Measurements from ENCODE around the gene UCN2. TPM values are rescaled to one million over a fixed set of nuclear protein-coding genes. Genes with fewer than 3 reads are reported as not detected.

The UCN2 gene
- total and polyA plus RNA-seq, 2 of the 4 experiments (the other 2 are of a cell fraction), result 0.54 to 2.7 TPM

- Histone ChIP-seq H3K14ac (replicated peaks; ENCODE audit: low read depth, low read length) (peak within 1 kb of the TSS; percentile 54; the same call in 1 of the 2 replicates), H3K27ac (ENCODE audit: insufficient read depth, low read length) (peak within 1 kb of the TSS; percentile 67), H4K20me1 (ENCODE audit: insufficient read depth, low read length) (peaks cover 8% of the 10 kb centered on the region; the same call in 1 of the 2 replicates), H2BK15ac (ENCODE audit: low read depth, low read length) (peak within 1 kb of the TSS; percentile 72; the same call in 1 of the 3 replicates), H3K9me3 (ENCODE audit: control insufficient read depth, insufficient read depth, low read length) (no peaks in the 10 kb centered on the region), H3K9ac (ENCODE audit: low read depth, low read length) (peak within 1 kb of the TSS; percentile 75), H3K4me1 (ENCODE audit: control insufficient read depth, insufficient read depth, low read length) (peaks cover 32% of the 10 kb centered on the region), H3K4ac (ENCODE audit: low read depth, low read length) (peak within 1 kb of the TSS; percentile 54), H4K8ac (ENCODE audit: low read depth in 2 of 2, low read length in 2 of 2) (peak within 1 kb of the TSS; percentile 70 to 85), H4K91ac (ENCODE audit: insufficient read depth, low read depth, low read length) (peak within 1 kb of the TSS; percentile 84; the same call in 1 of the 2 replicates), H2AK9ac (replicated peaks; ENCODE audit: low read depth, low read length, poor library complexity) (peak within 1 kb of the TSS; percentile 97), H3K4me2 (ENCODE audit: low read depth, low read length) (peak within 1 kb of the TSS; percentile 63), H2BK20ac (ENCODE audit: low read depth, low read length) (no peak within 1 kb of the TSS), H2BK120ac (ENCODE audit: low read depth, low read length) (peak within 1 kb of the TSS; percentile 6; the same call in 1 of the 2 replicates), H3K9me1 (ENCODE audit: insufficient read depth, low read length) (peaks cover 21% of the 10 kb centered on the region), H4K5ac (ENCODE audit: low read depth, low read length) (peak within 1 kb of the TSS; percentile 66), H3K18ac (ENCODE audit: low read depth, low read length) (peak within 1 kb of the TSS; percentile 36; the same call in 1 of the 2 replicates), H2AK5ac (ENCODE audit: low read depth, low read length) (peak within 1 kb of the TSS; percentile 67), H3K23ac (ENCODE audit: low read depth, low read length) (peak within 1 kb of the TSS; percentile 16; the same call in 1 of the 2 replicates), H2AFZ (replicated peaks; ENCODE audit: low read length, poor library complexity) (peak within 1 kb of the TSS; percentile 98), H3K36me3 (ENCODE audit: control insufficient read depth, insufficient read depth, low read length) (peaks cover 2% of the 10 kb centered on the region; the same call in 1 of the 2 replicates), H3K79me1 (ENCODE audit: low read depth in 1 of 2, low read length in 2 of 2) (peaks cover 24 to 70% of the 10 kb centered on the region in 2 experiments), H3K56ac (ENCODE audit: extremely low read depth, insufficient read depth, low read length) (no peak within 1 kb of the TSS), H2BK5ac (ENCODE audit: low read depth, low read length, poor library complexity, severe bottlenecking) (peak within 1 kb of the TSS; percentile 85), H3K27me3 (ENCODE audit: control insufficient read depth, insufficient read depth, low read length) (no peaks in the 10 kb centered on the region), H3K4me3 (ENCODE audit: insufficient read depth, low read depth, low read length) (peak within 1 kb of the TSS; percentile 67)
- in situ Hi-C loops (cut with MboI; ENCODE audit: low sequenced_read_pairs) (loop anchor here (5.0 kb wide), 1 partner anchor 90 kb away; a partner anchor contains a TSS), dilution Hi-C loops (cut with HindIII; ENCODE audit: low sequenced_read_pairs, unreplicated experiment) (no loop called here), intact Hi-C loops (cut with micrococcal nuclease) (loop anchor here (2.0 kb wide), 1 partner anchor 78 kb away; the partner anchor contains the start of gene SLC26A6)
- no peak for TF ChIP-seq ELK1 (IDR thresholded peaks at IDR 0.05; ENCODE audit: borderline replicate concordance, low read depth, low read length)
- TF ChIP-seq RCOR1 (IDR thresholded peaks at IDR 0.05; ENCODE audit: insufficient replicate concordance, low read length), result no peak
- TF ChIP-seq BHLHE40 (IDR thresholded peaks at IDR 0.05; ENCODE audit: low read depth, low read length), result peak; percentile 61; the same call in 1 of the 2 replicates
- TF ChIP-seq RAD21 (IDR thresholded peaks at IDR 0.05; ENCODE audit: low read length), result no peak
- 0 out of 2 replicates have a peak, but pooled peaks have one; percentile 24 for TF ChIP-seq MAZ (IDR thresholded peaks at IDR 0.05; ENCODE audit: borderline replicate concordance, low read depth, low read length)
- no peak for TF ChIP-seq CHD1 (IDR thresholded peaks at IDR 0.05; ENCODE audit: low read depth, low read length)
- no peak for TF ChIP-seq FOS (IDR thresholded peaks at IDR 0.05; ENCODE audit: low read depth, low read length)
- ChIA-PET CTCF (interaction anchor here (1.0 kb wide), 1 partner anchor 79 kb away, joined by 3 read pairs; no protein-coding TSS in a partner anchor), POLR2A (ENCODE audit: unreplicated experiment) (no interaction called here)
- ATAC-seq (ENCODE audit: low read depth) (peak; percentile 87), DNase-seq (peak; percentile 99)
- BruUV-seq (replicated peaks), result no TSS peak
- WGBS, 2 experiments (ENCODE audit: extremely low coverage in 2 of 2, insufficient read length in 1 of 2), result 2% methylated on average over 22 of the region's 53 CpGs; no CpG with 5 or more reads in 1 of the 2 experiments
These were observed 6.6 kb downstream of the UCN2 start, which contains the start of gene PFKFB4 for GRCh38 chr3:48556796-48557626. PFKFB4 (minus strand) TSS chr3:48556803; CDS start chr3:48556777, 26 bp downstream.
